ENCODE results near the gene F12.
A peak's percentile ranks its signal among the peaks of the same experiment; 100 is the strongest.

F12 gene

GRCh38 chr5:177409043-177409801 lies at the start of gene F12:
TSS of gene F12 (minus strand) at chr5:177409564. CDS start at chr5:177409527, 37 bp downstream.
- DNase-seq (ENCODE audit: low read depth) = no peak
- H3K4me3 ChIP-seq (ENCODE audit: low read depth, low read length) = no peak within 1 kb of the TSS

DNA sequence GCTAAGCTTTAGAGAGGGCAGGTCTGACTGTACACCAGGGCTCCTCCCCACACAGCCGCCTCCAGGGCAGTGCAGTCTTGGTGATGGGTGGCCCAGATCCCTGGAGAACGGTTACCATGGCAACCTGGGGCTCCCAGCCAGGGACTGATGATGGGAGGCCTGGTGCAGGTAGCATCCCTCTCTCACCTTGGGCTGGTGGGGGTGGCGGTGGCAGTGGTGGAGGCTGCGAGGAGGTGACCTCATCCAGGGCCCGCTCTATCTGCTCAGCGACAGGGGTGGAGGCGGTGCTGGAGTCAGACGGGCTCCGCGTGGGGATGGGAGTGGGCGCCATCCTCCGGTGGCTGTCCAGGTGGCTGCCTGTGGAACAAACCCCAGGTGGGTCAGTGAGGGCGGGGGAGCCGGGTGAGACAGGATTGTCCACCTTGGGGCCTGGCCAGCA lies 49.6 kb upstream of the F12 start:
- no peak for DNase-seq (ENCODE audit: low read depth)
- no peak overlapping the region for H3K4me3 ChIP-seq (ENCODE audit: low read depth, low read length)

DNA sequence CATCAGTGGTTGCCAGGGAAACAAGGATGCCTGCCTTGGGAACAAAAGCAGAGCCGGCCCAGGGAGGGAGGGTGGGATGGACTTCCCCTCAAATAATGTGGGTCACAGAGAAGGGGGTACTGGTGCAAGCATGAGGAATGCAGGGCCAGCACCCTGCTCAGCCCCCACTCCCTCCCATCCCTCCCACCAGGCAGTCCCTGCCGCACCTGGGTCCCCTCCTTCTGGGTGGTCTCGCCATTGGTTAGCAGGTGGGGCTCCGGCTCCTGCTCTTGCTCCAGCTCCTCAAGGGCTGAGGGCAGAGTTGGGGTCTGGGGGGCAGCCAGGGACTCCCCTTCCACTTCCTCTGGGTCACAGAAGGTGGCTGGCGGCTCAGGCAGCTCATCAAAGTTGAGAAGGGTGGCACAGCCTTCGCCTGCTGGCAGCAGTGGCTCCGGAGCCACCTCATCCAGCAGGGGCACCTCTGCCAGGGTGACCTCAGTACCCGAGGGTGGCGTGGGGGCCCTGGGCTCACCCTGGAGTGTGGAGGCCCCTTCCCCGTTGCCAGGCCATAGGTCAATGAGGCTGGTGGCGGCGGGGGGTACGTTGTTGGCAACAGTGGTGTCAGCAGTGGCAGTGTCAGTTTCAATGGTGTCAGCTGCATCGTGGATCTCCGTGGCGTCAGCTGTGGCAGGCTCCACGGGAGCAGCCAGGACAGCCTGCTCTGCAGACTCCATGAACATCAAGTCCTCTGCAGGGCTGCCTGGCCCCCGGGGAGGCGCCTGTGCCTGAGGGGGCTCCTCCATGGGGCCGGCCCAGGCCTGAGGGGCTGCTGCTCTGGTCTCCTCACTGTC lies 48.7 kb upstream of the F12 start:
- DNase-seq (ENCODE audit: low read depth) = no peak
- no peak overlapping the region for H3K4me3 ChIP-seq (ENCODE audit: low read depth, low read length)

- H3K4me3 ChIP-seq (ENCODE audit: low read depth, low read length) = no peak overlapping the region
- peak; percentile 95 for DNase-seq (ENCODE audit: low read depth)
These were observed 47.9 kb upstream of the F12 start for GRCh38 chr5:177456976-177457851.

GRCh38 chr5:177456591-177456964 lies 47.2 kb upstream of the F12 start:
- no peak for DNase-seq (ENCODE audit: low read depth)

DNA sequence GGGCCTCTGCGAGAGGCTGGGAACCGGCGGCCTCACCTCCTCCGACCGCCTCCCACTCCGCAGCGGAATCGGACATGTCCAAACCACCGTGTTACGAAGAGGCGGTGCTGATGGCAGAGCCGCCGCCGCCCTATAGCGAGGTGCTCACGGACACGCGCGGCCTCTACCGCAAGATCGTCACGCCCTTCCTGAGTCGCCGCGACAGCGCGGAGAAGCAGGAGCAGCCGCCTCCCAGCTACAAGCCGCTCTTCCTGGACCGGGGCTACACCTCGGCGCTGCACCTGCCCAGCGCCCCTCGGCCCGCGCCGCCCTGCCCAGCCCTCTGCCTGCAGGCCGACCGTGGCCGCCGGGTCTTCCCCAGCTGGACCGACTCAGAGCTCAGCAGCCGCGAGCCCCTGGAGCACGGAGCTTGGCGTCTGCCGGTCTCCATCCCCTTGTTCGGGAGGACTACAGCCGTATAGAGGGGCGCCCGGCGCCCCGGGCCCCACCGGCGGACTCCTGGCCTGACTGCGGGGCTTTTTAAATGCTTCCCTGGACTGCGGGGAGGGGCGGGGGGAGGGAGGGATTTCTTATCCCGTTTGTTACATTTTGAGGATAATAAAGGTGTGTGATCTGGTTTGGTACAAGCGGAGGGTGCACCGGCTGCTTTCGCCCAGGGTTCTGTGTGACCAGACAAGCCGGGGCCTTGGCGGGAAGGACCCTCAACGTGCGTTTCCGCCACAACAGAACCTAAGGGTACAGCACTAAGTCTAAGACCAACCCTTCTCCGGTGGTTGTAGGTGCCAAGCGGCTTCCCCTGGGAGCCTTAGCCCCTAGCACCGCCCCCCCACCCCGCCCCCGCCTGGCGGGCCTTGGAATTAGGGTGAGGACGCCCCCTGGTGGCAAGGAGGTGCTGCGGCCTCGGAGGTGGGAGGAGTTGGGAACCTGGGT lies 46.6 kb upstream of the F12 start:
- peak; percentile 59 for DNase-seq (ENCODE audit: low read depth)
- peak overlapping the region; percentile 45 for H3K4me3 ChIP-seq (ENCODE audit: low read depth, low read length)

More at GRCh38 chr5:177456591-177456964, 47.2 kb upstream of the F12 start:
- no peak overlapping the region for H3K4me3 ChIP-seq (ENCODE audit: low read depth, low read length)

GRCh38 chr5:177455036-177455660 lies 45.8 kb upstream of the F12 start:
- peak overlapping the region; percentile 45 for H3K4me3 ChIP-seq (ENCODE audit: low read depth, low read length)
- no peak for DNase-seq (ENCODE audit: low read depth)

DNA sequence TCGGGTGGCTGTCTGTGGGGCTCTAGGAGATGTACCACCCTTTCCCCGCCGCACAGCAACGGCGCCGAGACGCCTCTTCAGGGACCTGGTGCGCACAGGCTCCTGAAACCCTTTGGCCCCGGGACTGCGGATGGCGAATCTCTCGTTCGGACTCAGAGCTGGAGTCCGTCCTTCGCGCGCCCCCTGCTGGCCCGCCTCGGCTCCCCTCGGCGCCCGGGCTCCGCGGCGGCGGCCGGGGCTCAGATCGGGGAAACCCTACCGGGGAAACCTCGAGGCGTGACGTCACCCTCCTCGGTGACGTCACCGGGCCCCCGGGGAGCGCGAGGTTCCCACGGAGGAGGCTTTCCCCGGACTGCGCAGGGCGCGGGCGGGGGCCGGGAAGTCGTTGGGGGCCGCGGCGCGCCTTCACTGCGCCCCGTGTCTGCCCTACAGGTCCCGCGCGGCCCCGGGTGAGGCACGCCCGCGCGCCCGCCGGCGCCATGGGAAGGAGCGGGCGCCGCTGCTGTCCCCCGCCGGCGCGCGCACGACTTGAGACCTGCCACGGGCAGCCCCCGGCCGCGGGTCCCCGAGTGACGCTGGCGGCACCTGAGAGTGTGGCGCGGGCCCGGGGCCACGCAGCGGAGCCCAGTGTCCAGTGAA lies 45.2 kb upstream of the F12 start:
- no peak for DNase-seq (ENCODE audit: low read depth)

DNA sequence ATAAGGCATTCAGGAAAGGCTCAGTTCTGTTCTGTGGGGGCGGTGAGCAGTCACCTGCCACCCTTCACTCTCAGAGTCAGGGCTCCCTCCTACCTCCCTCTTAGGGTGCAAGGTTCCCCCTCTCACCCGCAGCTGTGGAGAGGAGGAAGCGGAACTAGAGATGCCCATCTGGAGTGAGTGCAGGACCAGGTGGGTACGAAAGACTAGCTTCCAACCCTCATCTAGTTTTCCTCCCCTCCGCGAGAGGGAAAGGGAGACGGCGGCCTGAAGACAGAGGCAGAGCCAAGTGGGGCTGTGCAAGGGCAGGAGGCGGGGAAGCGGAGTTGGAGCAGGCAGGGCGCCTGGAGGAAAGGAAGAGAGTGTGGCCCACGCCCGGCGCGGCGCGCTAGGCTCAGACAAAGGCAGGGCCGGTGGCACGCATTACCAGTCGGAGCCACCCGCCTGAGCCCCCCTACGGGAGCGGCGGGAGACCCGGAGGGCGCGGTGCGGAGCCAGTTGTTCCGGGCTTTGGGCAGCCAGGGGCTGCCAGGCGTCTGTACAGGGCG lies 44.6 kb upstream of the F12 start:
- peak overlapping the region; percentile 45 for H3K4me3 ChIP-seq (ENCODE audit: low read depth, low read length)
- no peak for DNase-seq (ENCODE audit: low read depth)

More for the DNA sequence above, 45.2 kb upstream of the F12 start:
- peak overlapping the region; percentile 45 for H3K4me3 ChIP-seq (ENCODE audit: low read depth, low read length)

GRCh38 chr5:177452688-177453638 lies 43.6 kb upstream of the F12 start:
- H3K4me3 ChIP-seq (ENCODE audit: low read depth, low read length) = no peak overlapping the region
- no peak for DNase-seq (ENCODE audit: low read depth)

- no peak overlapping the region for H3K4me3 ChIP-seq (ENCODE audit: low read depth, low read length)
- no peak for DNase-seq (ENCODE audit: low read depth)
These were observed 41.5 kb upstream of the F12 start for GRCh38 chr5:177450667-177451424.

DNA sequence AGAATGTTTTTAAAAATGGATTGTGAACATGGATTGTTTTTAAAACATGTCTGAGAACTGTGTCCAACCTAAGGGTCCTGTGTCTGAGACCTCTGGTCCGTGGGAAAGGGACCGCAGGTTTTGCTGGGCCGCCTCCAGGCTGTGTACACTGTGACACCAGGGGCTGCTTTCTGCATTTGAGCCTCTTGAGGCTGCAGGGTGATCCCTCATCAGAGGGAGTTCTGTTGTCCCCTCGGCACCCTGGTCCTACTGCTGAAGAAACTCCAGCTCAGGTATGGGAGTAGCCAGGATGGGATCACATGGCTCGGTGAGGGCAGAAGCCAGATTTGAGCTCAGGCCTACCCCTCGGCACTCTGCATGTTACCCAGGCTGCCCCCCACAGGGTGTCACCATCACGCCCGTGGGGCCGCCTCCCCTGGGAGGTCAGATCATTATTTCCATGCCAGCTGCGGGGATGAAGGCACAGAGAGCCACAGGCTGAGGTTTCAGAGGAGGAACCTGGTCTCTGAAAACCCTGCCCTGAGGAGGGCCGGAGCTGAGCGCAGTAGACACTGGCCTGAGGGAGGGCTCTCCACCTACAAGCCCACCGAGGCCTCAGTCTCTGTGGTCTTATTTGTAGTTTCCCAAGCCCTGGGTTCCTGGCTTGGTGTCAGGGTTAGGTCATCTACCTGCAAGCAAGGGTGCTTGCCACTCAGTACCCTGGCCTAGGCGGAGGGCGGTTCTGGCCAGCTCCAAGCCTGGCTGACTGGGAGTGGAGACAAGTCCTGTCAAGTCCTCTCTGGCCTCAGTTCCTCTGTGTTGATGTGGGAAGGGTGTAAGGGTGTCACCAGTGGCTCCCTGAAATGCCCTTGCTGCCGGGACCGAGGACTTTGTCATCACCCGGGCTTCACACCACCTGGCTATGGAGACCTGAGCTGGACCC lies 40.0 kb upstream of the F12 start:
- no peak for DNase-seq (ENCODE audit: low read depth)
- H3K4me3 ChIP-seq (ENCODE audit: low read depth, low read length) = no peak overlapping the region

- DNase-seq (ENCODE audit: low read depth) = no peak
- H3K4me3 ChIP-seq (ENCODE audit: low read depth, low read length) = peak overlapping the region; percentile 65
These were observed 39.0 kb upstream of the F12 start for GRCh38 chr5:177448244-177448950.

- peak overlapping the region; percentile 65 for H3K4me3 ChIP-seq (ENCODE audit: low read depth, low read length)
- no peak for DNase-seq (ENCODE audit: low read depth)
These were observed 38.4 kb upstream of the F12 start for GRCh38 chr5:177447611-177448243.

Measured in skeletal muscle cell (primary cell).